OCI-LY1 (cell line): ENCODE results near the gene NDUFS5.

Source experiments
- EZH2 ChIP-seq: fragments of 200-600 bp; sonication (generic), shearing (Covaris generic); IDR thresholded peaks from 2 replicates; pipeline ENCODE4 v1.8.0; 2017; ENCODE audit warnings: borderline replicate concordance, mixed run types, mild to moderate bottlenecking, antibody characterized with exemption, low read length, moderate library complexity, mixed read lengths
- TF ChIP-seq, protein P1 (sequence below): fragments of 200-600 bp; sonication (generic), shearing (Covaris generic); IDR thresholded peaks from 2 replicates; pipeline ENCODE4 v1.5.1; 2017; ENCODE audit warnings: mild to moderate bottlenecking, antibody characterized with exemption, low read length, moderate library complexity, mixed read lengths

DNA sequence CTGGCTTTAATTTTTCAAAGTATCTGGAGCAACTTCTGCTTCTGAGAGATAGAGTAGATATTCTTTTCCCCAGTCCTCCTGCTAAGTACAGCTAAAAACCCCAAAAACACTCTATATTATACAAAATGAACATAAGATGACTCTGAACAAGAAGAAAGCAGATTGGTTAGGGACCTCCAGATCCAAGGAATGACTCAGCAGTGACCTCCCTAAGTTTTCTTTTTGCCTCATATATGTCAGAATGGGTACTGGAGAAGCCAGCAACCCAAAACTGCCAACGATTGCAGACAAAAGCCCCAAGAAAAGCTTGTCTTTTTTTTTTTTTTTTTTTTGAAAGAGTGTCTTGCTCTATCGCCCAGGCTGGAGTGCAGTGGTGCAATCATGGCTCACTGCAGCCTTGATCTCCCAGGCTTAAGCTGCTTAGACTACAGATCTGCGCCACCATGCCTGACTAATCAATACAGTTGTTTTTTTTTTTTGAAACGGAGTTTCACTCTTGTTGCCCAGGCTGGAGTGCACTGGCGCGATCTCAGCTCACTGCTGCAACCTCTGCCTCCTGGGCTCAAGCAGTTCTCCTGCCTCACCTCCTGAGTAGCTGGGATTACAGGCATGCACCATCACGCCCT, 22.7 kb downstream of the NDUFS5 start:
- TF ChIP-seq, protein P1, sequence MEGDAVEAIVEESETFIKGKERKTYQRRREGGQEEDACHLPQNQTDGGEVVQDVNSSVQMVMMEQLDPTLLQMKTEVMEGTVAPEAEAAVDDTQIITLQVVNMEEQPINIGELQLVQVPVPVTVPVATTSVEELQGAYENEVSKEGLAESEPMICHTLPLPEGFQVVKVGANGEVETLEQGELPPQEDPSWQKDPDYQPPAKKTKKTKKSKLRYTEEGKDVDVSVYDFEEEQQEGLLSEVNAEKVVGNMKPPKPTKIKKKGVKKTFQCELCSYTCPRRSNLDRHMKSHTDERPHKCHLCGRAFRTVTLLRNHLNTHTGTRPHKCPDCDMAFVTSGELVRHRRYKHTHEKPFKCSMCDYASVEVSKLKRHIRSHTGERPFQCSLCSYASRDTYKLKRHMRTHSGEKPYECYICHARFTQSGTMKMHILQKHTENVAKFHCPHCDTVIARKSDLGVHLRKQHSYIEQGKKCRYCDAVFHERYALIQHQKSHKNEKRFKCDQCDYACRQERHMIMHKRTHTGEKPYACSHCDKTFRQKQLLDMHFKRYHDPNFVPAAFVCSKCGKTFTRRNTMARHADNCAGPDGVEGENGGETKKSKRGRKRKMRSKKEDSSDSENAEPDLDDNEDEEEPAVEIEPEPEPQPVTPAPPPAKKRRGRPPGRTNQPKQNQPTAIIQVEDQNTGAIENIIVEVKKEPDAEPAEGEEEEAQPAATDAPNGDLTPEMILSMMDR, result no peak
- no peak for TF ChIP-seq EZH2
